HG03064 (cell line): Measurements from ENCODE around the gene THAP4.

Experiments used
- ATAC-seq: cut with Tn5 transposase; IDR thresholded peaks from one replicate; pipeline ENCODE4 v1.9.1; 2021; ENCODE audit warnings: low read depth; ENCODE audit not compliant: unreplicated experiment

The THAP4 gene

GRCh38 chr2:241553512-241553830 is 83.5 kb downstream of the THAP4 start:
- ATAC-seq, result no peak

DNA sequence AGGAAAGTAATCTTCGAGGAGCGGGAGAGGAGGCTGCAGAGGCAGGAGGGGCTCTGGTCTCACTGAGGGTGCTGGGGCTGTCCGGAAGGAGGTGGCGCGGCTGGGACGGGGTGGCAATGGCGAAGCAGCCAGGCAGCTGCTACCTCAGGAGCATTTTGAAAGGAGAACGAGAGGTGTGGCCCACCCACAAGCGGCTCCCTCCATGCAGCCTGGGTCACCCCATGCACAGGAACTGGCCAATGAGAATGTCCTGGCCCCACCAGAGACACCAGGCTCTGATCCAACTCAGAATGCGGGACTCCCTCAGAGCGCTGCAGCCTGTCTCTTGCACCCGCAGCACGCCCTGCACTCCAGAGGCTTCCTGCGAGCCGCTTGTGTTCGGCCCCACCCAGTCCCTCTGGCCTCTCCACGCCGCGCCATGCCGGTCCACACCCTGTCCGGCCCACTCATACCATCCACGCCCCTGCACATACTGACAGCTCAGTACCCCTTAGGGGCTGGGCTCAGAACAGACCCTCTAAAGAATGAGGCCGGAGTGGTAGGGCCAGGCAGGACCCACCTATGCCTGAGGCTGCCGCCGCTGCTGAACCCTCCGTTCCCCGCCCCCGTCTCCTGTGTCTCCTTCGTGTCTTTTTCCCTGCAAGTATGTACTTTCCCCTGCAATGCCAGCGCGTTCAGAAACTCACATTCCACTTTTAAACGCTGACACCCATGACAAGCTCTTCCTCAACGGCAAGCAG is 84.8 kb downstream of the THAP4 start:
- no peak for ATAC-seq

- ATAC-seq, result no peak
Measured at GRCh38 chr2:241551599-241551997, 85.4 kb downstream of the THAP4 start.

DNA sequence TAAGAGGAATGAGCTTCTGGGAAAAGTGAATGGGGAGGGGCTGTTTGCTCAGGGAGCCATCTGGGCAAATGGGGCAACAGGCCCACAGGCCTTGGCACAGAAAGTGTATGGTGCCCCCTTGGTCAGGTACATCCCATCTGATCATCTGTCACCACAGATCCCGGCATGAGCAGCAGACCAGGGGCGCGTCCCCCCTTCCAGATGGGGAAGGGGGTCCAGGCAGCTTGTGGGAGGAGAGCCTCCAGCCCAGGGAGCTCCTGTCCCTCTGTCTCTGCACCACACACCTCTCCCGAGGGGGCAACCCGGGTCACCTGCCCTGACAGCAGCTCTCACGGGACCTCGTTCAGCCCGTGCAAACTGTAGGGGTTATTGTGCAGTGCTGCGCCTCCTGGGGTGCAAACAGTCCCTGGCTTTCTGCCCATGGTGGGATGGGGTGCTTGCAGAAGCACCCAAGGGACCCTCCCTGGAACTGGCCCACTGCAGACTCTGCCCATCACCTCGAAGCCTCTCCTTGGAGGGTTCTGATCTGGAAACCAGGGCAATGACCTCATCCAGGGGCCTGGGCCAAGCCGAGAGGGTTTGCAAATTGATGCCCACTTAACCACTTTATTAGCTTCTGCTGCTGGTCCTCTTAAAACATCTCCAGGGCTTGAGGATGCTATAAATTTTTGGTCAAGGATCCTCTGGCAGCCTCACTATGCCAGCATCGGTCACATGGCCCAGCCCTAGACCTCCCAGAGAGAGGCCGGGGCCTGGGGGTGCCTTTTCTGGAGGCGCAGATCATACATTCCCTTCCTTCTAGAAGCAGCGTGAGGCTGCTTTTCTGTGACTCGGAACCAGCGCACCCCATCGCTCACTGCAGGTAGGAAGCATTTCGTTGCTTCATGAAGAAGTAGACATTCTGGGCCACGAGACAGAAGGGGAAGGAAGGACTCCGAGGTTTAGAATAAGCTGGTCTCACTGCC is 86.1 kb downstream of the THAP4 start:
- ATAC-seq, result no peak

DNA sequence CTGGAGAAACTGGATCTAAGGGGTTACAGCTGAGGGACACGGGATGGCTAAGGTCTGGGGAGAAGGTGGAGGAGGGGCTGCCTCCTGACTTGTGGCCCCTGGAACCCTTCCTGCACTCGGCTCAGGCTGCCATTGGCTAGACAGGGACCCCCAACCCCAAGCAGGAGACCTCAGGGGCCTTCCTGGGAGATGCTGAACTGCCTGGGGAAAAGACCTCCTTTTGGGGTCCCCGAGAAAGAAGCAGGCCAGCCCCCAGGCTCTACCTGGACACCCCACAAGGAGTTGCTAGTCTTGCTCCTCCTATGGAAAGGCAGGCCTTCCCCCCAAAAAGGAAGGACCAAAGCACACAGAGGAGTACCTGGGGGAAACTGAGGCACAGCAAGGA is 88.5 kb downstream of the THAP4 start:
- ATAC-seq, result no peak

GRCh38 chr2:241547781-241548450 is 89.0 kb downstream of the THAP4 start:
- ATAC-seq, result no peak

GRCh38 chr2:241546771-241547498 is 90.0 kb downstream of the THAP4 start:
- ATAC-seq, result no peak

- no peak for ATAC-seq
Measured at GRCh38 chr2:241545523-241546473, 91.2 kb downstream of the THAP4 start.

- no peak for ATAC-seq
Measured at GRCh38 chr2:241545106-241545505, 91.9 kb downstream of the THAP4 start.

- no peak for ATAC-seq
Measured at GRCh38 chr2:241542278-241542605, 94.7 kb downstream of the THAP4 start.

DNA sequence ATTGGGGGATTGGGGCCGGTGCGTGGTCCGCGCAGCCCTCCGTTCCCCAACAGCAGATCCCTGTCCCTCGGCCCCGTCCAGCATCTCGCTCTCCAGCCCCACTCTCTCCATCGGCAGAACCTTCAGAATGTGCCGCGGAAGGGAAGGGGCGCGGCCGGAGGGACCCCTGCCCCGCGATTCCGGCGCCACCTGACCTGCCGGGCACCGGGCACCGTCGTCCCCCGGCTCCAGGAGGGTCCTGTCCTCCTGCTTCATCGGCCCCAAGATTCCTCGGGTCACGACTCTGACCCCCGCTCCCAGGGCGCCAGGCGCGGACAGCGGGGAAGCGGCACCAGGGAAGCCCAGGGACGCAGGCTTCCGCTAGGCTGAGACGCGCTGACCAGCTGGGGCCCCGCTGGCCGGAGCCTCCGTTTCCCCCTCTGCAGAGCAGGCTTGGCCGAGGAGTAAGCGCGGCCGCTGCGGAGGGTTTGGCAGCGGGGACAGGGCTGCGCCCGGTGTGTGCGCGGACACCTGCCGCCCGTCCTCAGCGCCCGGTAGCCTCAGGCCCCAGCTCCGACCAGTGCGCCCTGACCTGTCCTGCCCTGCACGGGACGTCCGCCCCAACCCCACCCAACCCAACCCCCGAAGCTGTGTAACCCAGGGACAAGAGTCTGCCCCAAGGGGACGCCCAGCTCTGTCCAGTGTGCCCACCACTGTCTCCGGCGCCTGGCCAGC is 95.2 kb downstream of the THAP4 start:
- no peak for ATAC-seq

- ATAC-seq, result no peak
Measured at GRCh38 chr2:241540771-241541561, 96.0 kb downstream of the THAP4 start.

DNA sequence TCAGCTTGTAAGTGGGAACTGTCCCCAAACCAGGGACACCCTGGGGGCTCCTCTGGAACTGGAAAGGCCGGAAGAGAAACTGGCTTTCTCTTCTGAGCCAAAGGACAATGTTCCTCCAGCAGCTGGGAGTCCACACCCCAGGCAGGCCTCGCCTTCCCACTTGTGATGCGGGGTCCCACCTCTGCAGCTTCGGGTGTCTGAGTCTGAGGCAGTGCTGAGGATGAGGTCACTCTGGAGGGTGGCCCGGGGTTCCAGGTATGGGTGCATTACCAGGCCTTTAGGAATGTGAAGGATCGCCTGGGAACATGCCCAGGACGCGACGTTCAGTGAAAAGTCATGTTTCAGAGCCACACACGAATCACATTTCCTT is 96.6 kb downstream of the THAP4 start:
- ATAC-seq, result no peak

DNA sequence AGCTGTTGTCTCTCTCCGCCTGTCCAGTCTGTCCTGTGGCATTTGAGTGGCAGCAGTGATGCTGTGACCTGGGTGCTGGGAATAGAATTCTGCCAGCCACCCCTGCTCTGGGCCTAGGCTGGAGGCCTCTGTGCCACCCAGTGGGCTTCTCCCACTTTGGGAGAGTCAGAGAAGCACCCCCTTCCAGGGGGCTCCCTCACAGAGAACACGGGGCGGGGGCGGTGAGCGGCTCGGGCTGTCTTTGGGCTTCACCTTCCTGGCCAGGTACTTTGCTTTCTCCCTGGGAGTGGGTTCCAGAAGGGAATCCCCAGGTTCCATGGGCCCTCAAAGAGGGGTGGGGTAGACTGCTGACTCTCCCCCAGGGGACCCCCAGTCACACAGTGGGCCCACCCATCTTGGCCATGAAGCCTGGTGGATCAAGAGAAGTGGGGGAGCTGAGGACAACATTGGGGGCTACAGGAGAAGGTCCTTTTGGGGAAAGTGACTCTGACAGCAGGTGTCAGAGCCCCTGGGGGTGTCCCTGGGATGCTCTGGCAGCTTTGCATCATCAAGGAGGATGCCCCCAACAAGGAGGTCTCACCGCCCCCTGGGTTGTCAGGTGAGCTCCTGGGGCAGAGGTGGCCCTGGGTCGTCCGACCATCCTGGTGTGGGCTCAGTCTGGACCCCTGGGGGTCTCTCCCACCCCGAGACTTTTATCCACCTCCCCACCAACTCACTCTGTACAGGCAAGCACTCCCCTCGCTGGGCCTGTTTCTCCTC is 97.2 kb downstream of the THAP4 start:
- ATAC-seq, result no peak

GRCh38 chr2:241538838-241539615 is 97.9 kb downstream of the THAP4 start:
- ATAC-seq, result no peak

- no peak for ATAC-seq
Measured at GRCh38 chr2:241535871-241536655, 100.9 kb downstream of the THAP4 start.
